PFSK-1 (cell line): ENCODE results near the gene MED15.

Experiments
- SIN3A ChIP-seq: IDR thresholded peaks from 2 replicates; pipeline ENCODE4 v1.6.1; 2012; ENCODE audit warnings: mild to moderate bottlenecking, low read length, moderate library complexity, borderline replicate concordance; ENCODE audit not compliant: insufficient read depth
- TF ChIP-seq, protein P1 (sequence below), 2 experiments: IDR thresholded peaks; 2 replicates each; pipeline versions ENCODE4 v1.6.1 to v1.8.0; 2011 to 2012; ENCODE audit warnings: low read depth in 2 of 2, low read length in 2 of 2, control low read depth in 1 of 2, inconsistent platforms in 1 of 2, mild to moderate bottlenecking in 1 of 2, moderate library complexity in 1 of 2; ENCODE audit not compliant: insufficient read depth in 1 of 2

- TF ChIP-seq, protein P1, sequence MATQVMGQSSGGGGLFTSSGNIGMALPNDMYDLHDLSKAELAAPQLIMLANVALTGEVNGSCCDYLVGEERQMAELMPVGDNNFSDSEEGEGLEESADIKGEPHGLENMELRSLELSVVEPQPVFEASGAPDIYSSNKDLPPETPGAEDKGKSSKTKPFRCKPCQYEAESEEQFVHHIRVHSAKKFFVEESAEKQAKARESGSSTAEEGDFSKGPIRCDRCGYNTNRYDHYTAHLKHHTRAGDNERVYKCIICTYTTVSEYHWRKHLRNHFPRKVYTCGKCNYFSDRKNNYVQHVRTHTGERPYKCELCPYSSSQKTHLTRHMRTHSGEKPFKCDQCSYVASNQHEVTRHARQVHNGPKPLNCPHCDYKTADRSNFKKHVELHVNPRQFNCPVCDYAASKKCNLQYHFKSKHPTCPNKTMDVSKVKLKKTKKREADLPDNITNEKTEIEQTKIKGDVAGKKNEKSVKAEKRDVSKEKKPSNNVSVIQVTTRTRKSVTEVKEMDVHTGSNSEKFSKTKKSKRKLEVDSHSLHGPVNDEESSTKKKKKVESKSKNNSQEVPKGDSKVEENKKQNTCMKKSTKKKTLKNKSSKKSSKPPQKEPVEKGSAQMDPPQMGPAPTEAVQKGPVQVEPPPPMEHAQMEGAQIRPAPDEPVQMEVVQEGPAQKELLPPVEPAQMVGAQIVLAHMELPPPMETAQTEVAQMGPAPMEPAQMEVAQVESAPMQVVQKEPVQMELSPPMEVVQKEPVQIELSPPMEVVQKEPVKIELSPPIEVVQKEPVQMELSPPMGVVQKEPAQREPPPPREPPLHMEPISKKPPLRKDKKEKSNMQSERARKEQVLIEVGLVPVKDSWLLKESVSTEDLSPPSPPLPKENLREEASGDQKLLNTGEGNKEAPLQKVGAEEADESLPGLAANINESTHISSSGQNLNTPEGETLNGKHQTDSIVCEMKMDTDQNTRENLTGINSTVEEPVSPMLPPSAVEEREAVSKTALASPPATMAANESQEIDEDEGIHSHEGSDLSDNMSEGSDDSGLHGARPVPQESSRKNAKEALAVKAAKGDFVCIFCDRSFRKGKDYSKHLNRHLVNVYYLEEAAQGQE (IDR thresholded peaks at IDR 0.05; ENCODE audit: insufficient read depth in 1 of 2, low read depth in 2 of 2, low read length in 2 of 2): no peak
- no peak for TF ChIP-seq SIN3A
Measured at GRCh38 chr22:20629401-20629800, 122.0 kb downstream of the MED15 start.
